Mononuclear cell (primary cell): ENCODE measurements around the gene CELA3B. TPM values are rescaled to one million over a fixed set of nuclear protein-coding genes. Genes with fewer than 3 reads are reported as not detected.
"Not testable (repeated sequence)": the region's sequence is repeated elsewhere in the genome, so short reads cannot be mapped to it uniquely, and the experiment has no call there.

Source experiments
- H3K27me3 ChIP-seq: 2 replicates; pipeline ENCODE4 v1.6.0; 2011; ENCODE audit warnings: low read length, control low read depth; ENCODE audit not compliant: insufficient read depth
- H3K4me1 ChIP-seq: 2 replicates; pipeline ENCODE4 v1.5.1; 2011; ENCODE audit warnings: mild to moderate bottlenecking, low read length, control low read depth; ENCODE audit not compliant: insufficient read depth
- H3K4me3 ChIP-seq: 2 replicates; pipeline ENCODE4 v1.5.1; 2011; ENCODE audit warnings: mild to moderate bottlenecking, low read length, moderate library complexity
- H3K9me3 ChIP-seq: 2 replicates; pipeline ENCODE4 v1.5.1; 2011; ENCODE audit warnings: low read depth, mild to moderate bottlenecking, control low read depth, low read length
- total RNA-seq: library from RNA; depleted of rRNA; stranded (reverse); fragments of >200 nt; gene quantifications from one replicate; pipeline ENCODE4 v1.2.3, GENCODE V29; 2012

CELA3B gene
- total RNA-seq, 1 donor: not detected

- no peaks in the 10 kb centered on the region for H3K9me3 ChIP-seq
- peaks cover 18% of the 10 kb centered on the region for H3K4me1 ChIP-seq
- H3K4me3 ChIP-seq: no peak overlapping the region
- peaks cover 4% of the 10 kb centered on the region for H3K27me3 ChIP-seq
Measured at GRCh38 chr1:21938732-21939538, 37.9 kb upstream of the CELA3B start.

- H3K4me3 ChIP-seq: no peak overlapping the region
- H3K4me1 ChIP-seq: peaks cover 18% of the 10 kb centered on the region
- H3K27me3 ChIP-seq: peaks cover 4% of the 10 kb centered on the region
- no peaks in the 10 kb centered on the region for H3K9me3 ChIP-seq
Measured at GRCh38 chr1:21939650-21940374, 37.0 kb upstream of the CELA3B start.

GRCh38 chr1:21940492-21940891, 36.3 kb upstream of the CELA3B start:
- H3K27me3 ChIP-seq: peaks cover 4% of the 10 kb centered on the region
- H3K9me3 ChIP-seq: no peaks in the 10 kb centered on the region
- no peak overlapping the region for H3K4me3 ChIP-seq
- H3K4me1 ChIP-seq: peaks cover 18% of the 10 kb centered on the region

GRCh38 chr1:21941370-21941769, 35.5 kb upstream of the CELA3B start:
- H3K4me1 ChIP-seq: peaks cover 16% of the 10 kb centered on the region
- no peaks in the 10 kb centered on the region for H3K9me3 ChIP-seq
- peaks cover under 1% of the 10 kb centered on the region for H3K27me3 ChIP-seq
- H3K4me3 ChIP-seq: no peak overlapping the region

GRCh38 chr1:21942464-21942863, 34.4 kb upstream of the CELA3B start:
- Histone ChIP-seq H3K4me3 (no peak overlapping the region), H3K9me3 (no peaks in the 10 kb centered on the region), H3K27me3 (no peaks in the 10 kb centered on the region), H3K4me1 (peaks cover 12% of the 10 kb centered on the region)

GRCh38 chr1:21942959-21943640, 33.7 kb upstream of the CELA3B start:
- not testable (repeated sequence) for H3K4me1 ChIP-seq, H3K9me3 ChIP-seq, H3K4me3 ChIP-seq, H3K27me3 ChIP-seq

GRCh38 chr1:21944733-21945073, 32.1 kb upstream of the CELA3B start:
- Histone ChIP-seq H3K4me1 (peaks cover 4% of the 10 kb centered on the region), H3K27me3 (no peaks in the 10 kb centered on the region), H3K4me3 (no peak overlapping the region), H3K9me3 (no peaks in the 10 kb centered on the region)

GRCh38 chr1:21946836-21947587, 29.8 kb upstream of the CELA3B start:
- Histone ChIP-seq H3K27me3 (no peaks in the 10 kb centered on the region), H3K4me1 (no peaks in the 10 kb centered on the region), H3K4me3 (no peak overlapping the region), H3K9me3 (no peaks in the 10 kb centered on the region)

GRCh38 chr1:21950734-21951133, 26.1 kb upstream of the CELA3B start:
- H3K9me3 ChIP-seq: no peaks in the 10 kb centered on the region
- H3K27me3 ChIP-seq: no peaks in the 10 kb centered on the region
- H3K4me1 ChIP-seq: no peaks in the 10 kb centered on the region
- no peak overlapping the region for H3K4me3 ChIP-seq

GRCh38 chr1:21951226-21951870, 25.5 kb upstream of the CELA3B start:
- H3K4me3 ChIP-seq: no peak overlapping the region
- H3K27me3 ChIP-seq: no peaks in the 10 kb centered on the region
- no peaks in the 10 kb centered on the region for H3K9me3 ChIP-seq
- H3K4me1 ChIP-seq: no peaks in the 10 kb centered on the region

GRCh38 chr1:21952786-21953520, 23.9 kb upstream of the CELA3B start:
- Histone ChIP-seq H3K27me3 (no peaks in the 10 kb centered on the region), H3K9me3 (no peaks in the 10 kb centered on the region), H3K4me1 (no peaks in the 10 kb centered on the region), H3K4me3 (no peak overlapping the region)

- Histone ChIP-seq H3K27me3 (no peaks in the 10 kb centered on the region), H3K9me3 (no peaks in the 10 kb centered on the region), H3K4me3 (no peak overlapping the region), H3K4me1 (no peaks in the 10 kb centered on the region)
Measured at GRCh38 chr1:21955058-21955457, 21.8 kb upstream of the CELA3B start.

GRCh38 chr1:21955501-21956281, 21.1 kb upstream of the CELA3B start:
- H3K4me3 ChIP-seq: no peak overlapping the region

More at GRCh38 chr1:21955501-21956281, 21.1 kb upstream of the CELA3B start:
- Histone ChIP-seq H3K27me3 (no peaks in the 10 kb centered on the region), H3K4me1 (no peaks in the 10 kb centered on the region), H3K9me3 (no peaks in the 10 kb centered on the region)
